MCF 10A (cell line): Measurements from ENCODE around the gene ADRB2. TPM values are rescaled to one million over a fixed set of nuclear protein-coding genes. Genes with fewer than 3 reads are reported as not detected.

ENCODE experiments used
- BruUV-seq: library from RNA; stranded (reverse); fragments of 400-500 nt; replicated peaks from 2 replicates; lab custom pipeline; 2021; lab: Mats Ljungman, UMichigan
- CTCF ChIA-PET: fragments of 300-600 bp; sonication (Branson Sonifier 250); formaldehyde crosslinking; extraction: SDS; loops from one replicate; lab custom pipeline; 2021; ENCODE audit warnings: antibody characterized with exemption, inconsistent platforms; lab: Yijun Ruan, JAX
- POLR2A ChIA-PET: fragments of 300-600, 350-650 bp; sonication (Branson Sonifier 250); formaldehyde crosslinking; extraction: SDS; loops from one replicate; lab custom pipeline; 2020; ENCODE audit warnings: antibody characterized with exemption, inconsistent platforms; lab: Yijun Ruan, JAX
- DNase-seq: peaks from one replicate; pipeline ENCODE4 v3.0.0-alpha.2; 2018; ENCODE audit not compliant: unreplicated experiment
- H3K27ac Mint-ChIP-seq: one replicate; pipeline ENCODE4 v1.8.0; 2022; ENCODE audit warnings: mild to moderate bottlenecking, low read depth, mixed read lengths; ENCODE audit not compliant: unreplicated experiment
- H3K27me3 Mint-ChIP-seq: one replicate; pipeline ENCODE4 v1.8.0; 2022; ENCODE audit warnings: mixed read lengths; ENCODE audit not compliant: insufficient read depth, unreplicated experiment
- H3K36me3 Mint-ChIP-seq: one replicate; pipeline ENCODE4 v1.8.0; 2022; ENCODE audit warnings: mild to moderate bottlenecking, moderate library complexity, mixed read lengths; ENCODE audit not compliant: insufficient read depth, unreplicated experiment
- H3K4me1 Mint-ChIP-seq: one replicate; pipeline ENCODE4 v1.8.0; 2022; ENCODE audit warnings: mixed read lengths; ENCODE audit not compliant: insufficient read depth, unreplicated experiment
- H3K4me3 Mint-ChIP-seq: one replicate; pipeline ENCODE4 v1.8.0; 2022; ENCODE audit warnings: mild to moderate bottlenecking, moderate library complexity, mixed read lengths; ENCODE audit not compliant: unreplicated experiment
- H3K9me3 Mint-ChIP-seq: one replicate; pipeline ENCODE4 v1.8.0; 2022; ENCODE audit warnings: mixed read lengths; ENCODE audit not compliant: unreplicated experiment
- intact Hi-C: fragments of 100-400 bp; cut with micrococcal nuclease; formaldehyde crosslinking; loops from 2 replicates; pipeline ENCODE4 v1.14.1; 2022
- total RNA-seq: library from RNA; stranded (reverse); gene quantifications from 2 replicates; pipeline ENCODE4 v1.2.3, GENCODE V29; 2022
- TF ChIP-seq, protein P1 (sequence below): fragments of 200-600 bp; IDR thresholded peaks from one replicate; pipeline ENCODE4 v1.8.0; 2022; ENCODE audit warnings: antibody characterized with exemption, mild to moderate bottlenecking; ENCODE audit not compliant: unreplicated experiment

The ADRB2 gene
- total RNA-seq, 1 experiment from 2014 or later, result 9.5 TPM

DNA sequence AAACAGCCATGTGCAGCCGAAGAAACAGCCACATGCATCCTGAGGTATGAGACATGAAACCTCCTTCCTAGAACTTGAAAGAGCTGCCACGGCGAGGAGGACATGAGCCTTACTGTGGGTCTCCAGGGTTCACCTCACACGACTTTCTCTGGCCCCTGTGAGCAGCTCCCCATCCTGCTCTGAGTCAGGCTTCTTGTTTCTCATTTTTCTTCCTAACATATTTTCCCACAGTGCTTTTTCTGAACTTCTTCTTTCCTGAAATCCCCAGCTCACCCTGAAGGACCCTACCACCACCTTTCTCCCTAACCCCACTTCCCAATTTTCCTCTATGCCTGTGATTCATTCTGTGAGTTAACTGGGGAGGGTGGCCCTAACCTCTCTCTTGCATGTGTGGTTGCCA is 33.7 kb upstream of the ADRB2 start:
- no peak overlapping the region for H3K4me3 Mint-ChIP-seq
- no peak overlapping the region for H3K27ac Mint-ChIP-seq
- intact Hi-C loops, result no loop called here
- H3K36me3 Mint-ChIP-seq, result no peaks in the 10 kb centered on the region
- TF ChIP-seq, protein P1, sequence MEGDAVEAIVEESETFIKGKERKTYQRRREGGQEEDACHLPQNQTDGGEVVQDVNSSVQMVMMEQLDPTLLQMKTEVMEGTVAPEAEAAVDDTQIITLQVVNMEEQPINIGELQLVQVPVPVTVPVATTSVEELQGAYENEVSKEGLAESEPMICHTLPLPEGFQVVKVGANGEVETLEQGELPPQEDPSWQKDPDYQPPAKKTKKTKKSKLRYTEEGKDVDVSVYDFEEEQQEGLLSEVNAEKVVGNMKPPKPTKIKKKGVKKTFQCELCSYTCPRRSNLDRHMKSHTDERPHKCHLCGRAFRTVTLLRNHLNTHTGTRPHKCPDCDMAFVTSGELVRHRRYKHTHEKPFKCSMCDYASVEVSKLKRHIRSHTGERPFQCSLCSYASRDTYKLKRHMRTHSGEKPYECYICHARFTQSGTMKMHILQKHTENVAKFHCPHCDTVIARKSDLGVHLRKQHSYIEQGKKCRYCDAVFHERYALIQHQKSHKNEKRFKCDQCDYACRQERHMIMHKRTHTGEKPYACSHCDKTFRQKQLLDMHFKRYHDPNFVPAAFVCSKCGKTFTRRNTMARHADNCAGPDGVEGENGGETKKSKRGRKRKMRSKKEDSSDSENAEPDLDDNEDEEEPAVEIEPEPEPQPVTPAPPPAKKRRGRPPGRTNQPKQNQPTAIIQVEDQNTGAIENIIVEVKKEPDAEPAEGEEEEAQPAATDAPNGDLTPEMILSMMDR, result no peak
- BruUV-seq, result no TSS peak
- ChIA-PET POLR2A (interaction anchor here (0.7 to 3.5 kb wide), 4 partner anchors 13 to 205 kb away, joined by 3 to 17 read pairs (median 5); no protein-coding TSS in a partner anchor), CTCF (interaction anchor here (0.7 to 3.8 kb wide), 9 partner anchors 20 to 322 kb away, joined by 3 to 14 read pairs (median 4); no protein-coding TSS in a partner anchor)
- no peak for DNase-seq
- H3K9me3 Mint-ChIP-seq, result no peaks in the 10 kb centered on the region
- no peaks in the 10 kb centered on the region for H3K27me3 Mint-ChIP-seq
- peaks cover 54% of the 10 kb centered on the region for H3K4me1 Mint-ChIP-seq

DNA sequence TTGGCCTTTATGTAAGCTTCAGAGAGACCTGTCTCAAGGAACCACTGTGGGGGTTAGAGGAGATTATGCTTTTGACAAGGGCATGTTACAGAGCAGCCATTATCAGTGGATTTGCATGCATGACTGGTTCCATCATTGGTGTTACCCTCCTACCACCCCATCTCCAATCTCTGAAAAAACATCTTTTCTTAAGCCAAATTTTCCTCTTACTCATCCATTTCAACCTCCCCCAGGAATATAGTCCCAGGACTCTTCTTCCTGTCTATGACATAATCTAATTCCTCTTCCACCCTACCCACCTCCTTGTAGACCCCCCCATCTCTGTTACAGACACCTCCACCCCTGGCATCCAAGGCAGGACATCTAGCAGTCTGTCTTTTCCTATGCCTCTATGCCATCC is 33.1 kb upstream of the ADRB2 start:
- H3K4me1 Mint-ChIP-seq, result peaks cover 54% of the 10 kb centered on the region
- ChIA-PET CTCF (interaction anchor here (1.0 to 2.6 kb wide), 5 partner anchors 20 to 204 kb away, joined by 3 to 11 read pairs (median 5); no protein-coding TSS in a partner anchor), POLR2A (interaction anchor here (3.5 kb wide), 1 partner anchor 35 kb away, joined by 17 read pairs; no protein-coding TSS in a partner anchor)

DNA sequence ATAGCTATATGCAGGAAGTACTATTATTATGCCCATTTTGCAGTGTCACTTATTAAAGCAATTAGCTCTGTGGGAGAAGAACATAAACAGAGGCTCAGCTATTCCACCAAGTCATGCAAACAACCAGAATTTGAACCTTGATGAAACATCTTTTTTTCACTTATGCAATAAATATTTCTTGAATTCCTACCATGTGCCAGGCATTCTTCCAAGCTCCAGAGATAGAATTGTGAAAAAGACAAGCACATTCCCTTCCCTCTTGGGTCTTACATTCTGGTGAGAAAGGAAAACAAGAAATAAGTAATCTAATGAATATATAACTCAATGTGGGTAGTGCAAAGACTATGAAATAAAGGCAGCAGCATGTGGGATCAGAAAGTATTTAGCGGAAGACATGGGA is 32.1 kb upstream of the ADRB2 start:
- Mint-ChIP-seq H3K4me1 (peaks cover 49% of the 10 kb centered on the region), H3K9me3 (no peaks in the 10 kb centered on the region), H3K36me3 (no peaks in the 10 kb centered on the region), H3K4me3 (no peak overlapping the region), H3K27me3 (no peaks in the 10 kb centered on the region), H3K27ac (peak overlapping the region; percentile 17)
- BruUV-seq, result no TSS peak
- CTCF ChIA-PET, result interaction anchor here (0.6 to 2.6 kb wide), 6 partner anchors 18 to 321 kb away, joined by 3 to 11 read pairs (median 4); no protein-coding TSS in a partner anchor
- intact Hi-C loops, result no loop called here
- TF ChIP-seq, protein P1, result no peak
- peak; percentile 63 for DNase-seq
- POLR2A ChIA-PET, result interaction anchor here (0.6 to 2.5 kb wide), 6 partner anchors 10 to 489 kb away, joined by 3 to 8 read pairs (median 4); no protein-coding TSS in a partner anchor

More for the DNA sequence above, 33.1 kb upstream of the ADRB2 start:
- no peaks in the 10 kb centered on the region for H3K36me3 Mint-ChIP-seq
- DNase-seq, result no peak
- no TSS peak for BruUV-seq
- intact Hi-C loops, result no loop called here
- H3K4me3 Mint-ChIP-seq, result no peak overlapping the region
- no peaks in the 10 kb centered on the region for H3K9me3 Mint-ChIP-seq
- TF ChIP-seq, protein P1, result no peak
- H3K27ac Mint-ChIP-seq, result no peak overlapping the region
- no peaks in the 10 kb centered on the region for H3K27me3 Mint-ChIP-seq

DNA sequence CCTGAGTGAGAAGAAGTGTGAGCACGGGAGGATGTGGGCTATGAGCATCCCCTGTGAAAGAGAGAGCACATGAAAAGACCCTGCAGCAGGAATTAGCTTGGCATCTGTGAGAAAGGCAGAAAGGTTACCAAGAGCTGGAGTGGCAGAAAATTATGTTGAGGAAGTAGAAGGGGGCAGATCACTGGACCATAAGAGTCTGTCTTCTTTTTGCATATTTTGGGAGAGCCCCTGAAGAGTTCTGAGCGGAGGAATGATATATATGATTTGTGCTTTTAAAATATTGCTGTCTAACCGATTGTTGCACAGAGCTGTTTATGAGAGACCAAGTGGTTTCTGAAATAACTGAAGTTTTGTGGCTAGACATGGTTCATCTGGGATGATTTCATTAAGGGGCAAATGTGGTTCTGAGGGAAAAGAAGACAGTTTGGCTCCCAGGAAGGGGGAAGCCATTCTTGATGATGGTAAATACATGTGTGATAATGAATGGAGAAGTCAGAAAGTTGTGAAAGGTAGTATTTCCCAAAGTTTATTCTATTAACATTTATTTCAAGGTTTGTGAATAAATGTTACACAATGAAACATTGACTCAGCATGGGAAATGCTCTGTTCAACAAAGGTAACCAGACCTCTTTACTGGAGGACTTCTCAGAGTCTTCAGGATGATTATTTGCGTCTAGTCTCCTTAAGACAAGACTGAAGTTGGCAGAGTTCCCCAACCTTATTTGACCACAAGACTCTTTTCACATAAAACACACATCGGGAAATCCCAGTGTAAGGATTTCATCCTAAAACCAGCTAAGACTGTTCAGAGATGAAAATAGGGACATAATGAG is 31.5 kb upstream of the ADRB2 start:
- H3K4me3 Mint-ChIP-seq, result no peak overlapping the region
- H3K27me3 Mint-ChIP-seq, result no peaks in the 10 kb centered on the region
- DNase-seq, result peak; percentile 94
- ChIA-PET POLR2A (interaction anchor here (0.6 to 2.5 kb wide), 7 partner anchors 10 to 489 kb away, joined by 3 to 8 read pairs (median 4); partner anchors contain the start of gene ADRB2), CTCF (interaction anchor here (0.5 to 2.6 kb wide), 8 partner anchors 11 to 320 kb away, joined by 3 to 11 read pairs (median 4); no protein-coding TSS in a partner anchor)
- H3K4me1 Mint-ChIP-seq, result peaks cover 48% of the 10 kb centered on the region
- H3K36me3 Mint-ChIP-seq, result no peaks in the 10 kb centered on the region
- no peaks in the 10 kb centered on the region for H3K9me3 Mint-ChIP-seq
- no TSS peak for BruUV-seq
- H3K27ac Mint-ChIP-seq, result peak overlapping the region; percentile 17
- intact Hi-C loops, result no loop called here
- TF ChIP-seq, protein P1, result no peak
